GM12878 (cell line): ENCODE results near the gene DYNLT4. TPM values are rescaled to one million over a fixed set of nuclear protein-coding genes. Genes with fewer than 3 reads are reported as not detected.

ENCODE experiments used
- BACH1 ChIP-seq: fragments of 450-650 bp; IDR thresholded peaks from 2 replicates; pipeline ENCODE4 v1.6.1; 2017; ENCODE audit warnings: mild to moderate bottlenecking, borderline replicate concordance
- BCLAF1 ChIP-seq: fragments of 450-650 bp; IDR thresholded peaks from 2 replicates; pipeline ENCODE4 v1.6.1; 2017; ENCODE audit warnings: antibody characterized with exemption, mild to moderate bottlenecking, moderate library complexity
- BMI1 ChIP-seq: fragments of 450-650 bp; IDR thresholded peaks from 2 replicates; pipeline ENCODE4 v1.6.1; 2016; ENCODE audit warnings: mild to moderate bottlenecking, moderate library complexity, borderline replicate concordance
- E4F1 ChIP-seq: fragments of 450-650 bp; IDR thresholded peaks from 2 replicates; pipeline ENCODE4 v1.6.1; 2018; ENCODE audit warnings: borderline replicate concordance, mild to moderate bottlenecking; ENCODE audit not compliant: partially characterized antibody
- EP300 ChIP-seq, 2 experiments: fragments of 150-350 bp in 1 of 2; IDR thresholded peaks; 2 replicates each; pipeline ENCODE4 v1.6.1; 2011 to 2012; ENCODE audit warnings: low read depth in 2 of 2, low read length in 2 of 2, borderline replicate concordance in 1 of 2, improper control_type of control experiment in 1 of 2, inconsistent platforms in 1 of 2; ENCODE audit not compliant: control insufficient read depth in 1 of 2
- GATAD2B ChIP-seq: fragments of 450-650 bp; conservative IDR thresholded peaks from 2 replicates; pipeline ENCODE4 v1.6.1; 2017; ENCODE audit warnings: low read depth, mild to moderate bottlenecking, moderate library complexity
- IRF3 ChIP-seq: fragments of 450-650 bp; IDR thresholded peaks from 2 replicates; pipeline ENCODE4 v1.6.1; 2014; ENCODE audit warnings: mild to moderate bottlenecking
- PKNOX1 ChIP-seq: fragments of 450-650 bp; IDR thresholded peaks from 2 replicates; pipeline ENCODE4 v1.6.1; 2016; ENCODE audit warnings: mild to moderate bottlenecking
- POLR2AphosphoS5 ChIP-seq: IDR thresholded peaks from 2 replicates; pipeline ENCODE4 v1.6.1; 2011; ENCODE audit warnings: mild to moderate bottlenecking, low read length, inconsistent platforms
- POU2F2 ChIP-seq: IDR thresholded peaks from 3 replicates; pipeline ENCODE4 v1.6.1; 2011; ENCODE audit warnings: low read depth, mild to moderate bottlenecking, low read length, borderline replicate concordance
- SIN3A ChIP-seq: IDR thresholded peaks from 2 replicates; pipeline ENCODE4 v1.6.1; 2012; ENCODE audit warnings: low read depth, low read length, improper control_type of control experiment
- SPI1 ChIP-seq: IDR thresholded peaks from 2 replicates; pipeline ENCODE4 v1.6.1; 2011; ENCODE audit warnings: low read depth, mild to moderate bottlenecking, low read length, moderate library complexity, borderline replicate concordance; ENCODE audit not compliant: insufficient read depth
- STAT3 ChIP-seq: IDR thresholded peaks from 2 replicates; pipeline ENCODE4 v1.6.1; 2011; ENCODE audit warnings: low read depth, low read length, improper control_type of control experiment
- TCF7 ChIP-seq: IDR thresholded peaks from 2 replicates; pipeline ENCODE4 v1.6.1; 2014; ENCODE audit warnings: antibody characterized with exemption, borderline replicate concordance
- YBX1 ChIP-seq: fragments of 450-650 bp; IDR thresholded peaks from 2 replicates; pipeline ENCODE4 v1.6.1; 2016; ENCODE audit warnings: antibody characterized with exemption
- polyA plus RNA-seq, 11 experiments: library from polyadenylated mRNA; depleted of rRNA in 4 of 11; unstranded in 6 of 11; stranded (reverse) in 5 of 11; fragments of >200 nt; fragmentation: Nextera tagmentation in 4 of 11; fragmentation: Illumina TruSeq in 1 of 11; extraction: Ambion mirVana in 4 of 11; extraction: Trizol in 1 of 11; gene quantifications; 1 replicate in 1 of 11; 2 replicates in 10 of 11; pipeline versions ENCODE4 v1.2.1 to v1.2.3, GENCODE V29; 2011 to 2016; ENCODE audit warnings: inconsistent platforms in 2 of 11, missing spikeins in 2 of 11, low read depth in 1 of 11
- total RNA-seq, 4 experiments: library from RNA; depleted of rRNA in 3 of 4; stranded (reverse); fragments of >200 nt in 3 of 4; fragmentation: Illumina TruSeq in 1 of 4; extraction: Trizol in 1 of 4; gene quantifications; 2 replicates each; pipeline versions ENCODE4 v1.2.1 to v1.2.3, GENCODE V29; 2013 to 2021
- TF ChIP-seq, protein P1 (sequence below): fragments of 150-350 bp; IDR thresholded peaks from 2 replicates; pipeline ENCODE4 v1.6.1; 2016; ENCODE audit warnings: low read depth, low read length

Gene DYNLT4
- total and polyA plus RNA-seq, 10 of the 15 experiments (the other 5 are each of a cell fraction or from before 2014, with no cell fraction given), result 0.23 to 0.28 TPM; not detected in 8

DNA sequence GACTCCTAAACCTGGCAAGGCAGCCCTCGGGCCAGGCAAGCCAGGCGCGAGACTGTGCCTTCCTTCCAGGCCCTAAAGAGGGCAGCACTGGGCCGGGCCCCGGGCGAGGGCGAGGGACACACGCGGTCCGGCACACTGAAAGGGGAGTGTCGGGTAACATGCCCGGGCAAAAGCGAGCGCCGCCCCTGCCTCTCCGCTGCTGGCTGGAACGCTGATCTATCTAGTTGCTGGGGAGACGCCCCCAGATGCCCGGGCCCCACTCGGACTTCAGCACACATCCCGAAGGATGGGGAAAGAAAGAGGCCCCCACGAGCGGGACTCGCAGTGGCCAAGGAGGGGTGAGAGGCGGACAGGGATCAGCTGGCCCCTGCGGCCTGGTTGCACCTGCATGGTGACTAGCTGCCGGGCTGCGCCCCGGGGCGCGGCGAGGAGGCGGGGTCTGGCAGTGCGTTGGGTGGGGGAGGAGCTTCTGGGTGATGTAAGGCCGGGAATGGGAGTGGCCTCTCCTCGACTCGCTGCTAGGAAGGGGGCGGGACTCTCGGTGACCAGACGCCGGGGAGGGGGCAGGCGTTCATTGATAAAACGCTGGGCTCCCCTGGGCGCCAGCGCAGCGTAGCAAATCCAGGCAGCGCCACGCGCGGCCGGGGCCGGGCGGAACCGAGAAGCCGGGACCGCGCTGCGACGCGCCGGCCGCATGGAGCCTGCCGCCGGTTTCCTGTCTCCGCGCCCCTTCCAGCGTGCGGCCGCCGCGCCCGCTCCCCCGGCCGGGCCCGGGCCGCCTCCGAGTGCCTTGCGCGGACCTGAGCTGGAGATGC lies 7.2 kb downstream of the DYNLT4 start, which contains the start of gene PLK3 (continued):
- TF ChIP-seq, protein P1, sequence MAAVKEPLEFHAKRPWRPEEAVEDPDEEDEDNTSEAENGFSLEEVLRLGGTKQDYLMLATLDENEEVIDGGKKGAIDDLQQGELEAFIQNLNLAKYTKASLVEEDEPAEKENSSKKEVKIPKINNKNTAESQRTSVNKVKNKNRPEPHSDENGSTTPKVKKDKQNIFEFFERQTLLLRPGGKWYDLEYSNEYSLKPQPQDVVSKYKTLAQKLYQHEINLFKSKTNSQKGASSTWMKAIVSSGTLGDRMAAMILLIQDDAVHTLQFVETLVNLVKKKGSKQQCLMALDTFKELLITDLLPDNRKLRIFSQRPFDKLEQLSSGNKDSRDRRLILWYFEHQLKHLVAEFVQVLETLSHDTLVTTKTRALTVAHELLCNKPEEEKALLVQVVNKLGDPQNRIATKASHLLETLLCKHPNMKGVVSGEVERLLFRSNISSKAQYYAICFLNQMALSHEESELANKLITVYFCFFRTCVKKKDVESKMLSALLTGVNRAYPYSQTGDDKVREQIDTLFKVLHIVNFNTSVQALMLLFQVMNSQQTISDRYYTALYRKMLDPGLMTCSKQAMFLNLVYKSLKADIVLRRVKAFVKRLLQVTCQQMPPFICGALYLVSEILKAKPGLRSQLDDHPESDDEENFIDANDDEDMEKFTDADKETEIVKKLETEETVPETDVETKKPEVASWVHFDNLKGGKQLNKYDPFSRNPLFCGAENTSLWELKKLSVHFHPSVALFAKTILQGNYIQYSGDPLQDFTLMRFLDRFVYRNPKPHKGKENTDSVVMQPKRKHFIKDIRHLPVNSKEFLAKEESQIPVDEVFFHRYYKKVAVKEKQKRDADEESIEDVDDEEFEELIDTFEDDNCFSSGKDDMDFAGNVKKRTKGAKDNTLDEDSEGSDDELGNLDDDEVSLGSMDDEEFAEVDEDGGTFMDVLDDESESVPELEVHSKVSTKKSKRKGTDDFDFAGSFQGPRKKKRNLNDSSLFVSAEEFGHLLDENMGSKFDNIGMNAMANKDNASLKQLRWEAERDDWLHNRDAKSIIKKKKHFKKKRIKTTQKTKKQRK, result no peak
- TF ChIP-seq POLR2AphosphoS5, result peak; percentile 88
- no peak for TF ChIP-seq SPI1
- no peak for TF ChIP-seq EP300 (IDR thresholded peaks at IDR 0.05; ENCODE audit: borderline replicate concordance in 1 of 2, control insufficient read depth in 1 of 2, low read depth in 2 of 2, low read length in 2 of 2)
- TF ChIP-seq IRF3, result no peak
- TF ChIP-seq TCF7, result no peak
- peak; percentile 83; the same call in 2 of the 3 replicates for TF ChIP-seq POU2F2
- no peak for TF ChIP-seq STAT3
- TF ChIP-seq SIN3A, result peak; percentile 79; the same call in 1 of the 2 replicates
- no peak for TF ChIP-seq BMI1
- TF ChIP-seq BCLAF1, result no peak
- TF ChIP-seq PKNOX1, result peak; percentile 91
- no peak for TF ChIP-seq YBX1
- TF ChIP-seq E4F1, result no peak
- peak; percentile 69 for TF ChIP-seq GATAD2B
- TF ChIP-seq BACH1, result peak; percentile 69
